Inferior parietal cortex (tissue), 1 donor: ENCODE measurements around the gene TRAPPC3.

ENCODE experiments used
- DNase-seq: peaks from one replicate; pipeline ENCODE4 v3.0.0-alpha.2; 2016; ENCODE audit errors: extremely low spot score

TRAPPC3 gene

GRCh38 chr1:36100376-36100775 lies 48.9 kb downstream of the TRAPPC3 start:
- no peak for DNase-seq

- DNase-seq = peak; percentile 74
Measured at GRCh38 chr1:36099681-36100341, 49.5 kb downstream of the TRAPPC3 start.

- no peak for DNase-seq
Measured at GRCh38 chr1:36098650-36099365, 50.5 kb downstream of the TRAPPC3 start.

- DNase-seq = no peak
Measured at GRCh38 chr1:36097693-36098585, 51.3 kb downstream of the TRAPPC3 start.

GRCh38 chr1:36096500-36097432 lies 52.5 kb downstream of the TRAPPC3 start:
- no peak for DNase-seq

- no peak for DNase-seq
Measured at GRCh38 chr1:36095760-36096405, 53.4 kb downstream of the TRAPPC3 start.

GRCh38 chr1:36094621-36095061 lies 54.6 kb downstream of the TRAPPC3 start:
- DNase-seq = no peak

- peak; percentile 76 for DNase-seq
Measured at GRCh38 chr1:36093929-36094328, 55.4 kb downstream of the TRAPPC3 start.

GRCh38 chr1:36093226-36093625 lies 56.1 kb downstream of the TRAPPC3 start:
- no peak for DNase-seq

- DNase-seq = no peak
Measured at GRCh38 chr1:36092798-36093185, 56.5 kb downstream of the TRAPPC3 start.

- DNase-seq = no peak
Measured at GRCh38 chr1:36092166-36092797, 57.0 kb downstream of the TRAPPC3 start.

- DNase-seq = no peak
Measured at GRCh38 chr1:36091698-36092097, 57.6 kb downstream of the TRAPPC3 start.

GRCh38 chr1:36091141-36091540 lies 58.1 kb downstream of the TRAPPC3 start:
- DNase-seq = no peak

- no peak for DNase-seq
Measured at GRCh38 chr1:36089393-36090121, 59.7 kb downstream of the TRAPPC3 start.

GRCh38 chr1:36088577-36089392 lies 60.5 kb downstream of the TRAPPC3 start, which contains the start of gene ADPRS:
Gene ADPRS (plus strand): TSS chr1:36088892. CDS start chr1:36088905, 13 bp downstream.
- DNase-seq = peak; percentile 90

- DNase-seq = no peak
Measured at GRCh38 chr1:36088265-36088576, 61.1 kb downstream of the TRAPPC3 start.

GRCh38 chr1:36087233-36088123 lies 61.8 kb downstream of the TRAPPC3 start:
- no peak for DNase-seq
